HG03460 (cell line): ENCODE measurements around the gene SIPA1L3.

Experiments
- ATAC-seq: cut with Tn5 transposase; IDR thresholded peaks from one replicate; pipeline ENCODE4 v1.9.1; 2021; ENCODE audit not compliant: unreplicated experiment

Gene SIPA1L3

DNA sequence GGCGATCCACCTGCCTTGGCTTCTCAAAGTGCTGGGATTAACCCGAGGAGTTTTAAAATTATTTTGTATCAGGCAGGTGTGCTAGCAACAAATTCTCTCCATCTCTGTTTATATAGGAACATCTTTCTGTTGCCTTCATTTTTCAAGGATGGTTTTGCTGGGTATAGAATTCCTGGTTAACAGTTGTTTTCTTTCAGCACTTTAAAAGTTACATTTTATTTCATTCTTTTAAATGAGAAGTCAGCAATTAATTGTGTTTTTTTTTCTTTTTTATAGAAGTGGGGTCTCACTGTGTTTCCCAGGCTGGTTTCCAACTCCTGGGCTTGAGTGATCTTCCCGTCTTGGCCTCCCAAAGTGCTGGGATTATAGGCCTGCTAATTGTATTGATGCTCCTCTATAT is 273.1 kb downstream of the SIPA1L3 start:
- ATAC-seq, result no peak

DNA sequence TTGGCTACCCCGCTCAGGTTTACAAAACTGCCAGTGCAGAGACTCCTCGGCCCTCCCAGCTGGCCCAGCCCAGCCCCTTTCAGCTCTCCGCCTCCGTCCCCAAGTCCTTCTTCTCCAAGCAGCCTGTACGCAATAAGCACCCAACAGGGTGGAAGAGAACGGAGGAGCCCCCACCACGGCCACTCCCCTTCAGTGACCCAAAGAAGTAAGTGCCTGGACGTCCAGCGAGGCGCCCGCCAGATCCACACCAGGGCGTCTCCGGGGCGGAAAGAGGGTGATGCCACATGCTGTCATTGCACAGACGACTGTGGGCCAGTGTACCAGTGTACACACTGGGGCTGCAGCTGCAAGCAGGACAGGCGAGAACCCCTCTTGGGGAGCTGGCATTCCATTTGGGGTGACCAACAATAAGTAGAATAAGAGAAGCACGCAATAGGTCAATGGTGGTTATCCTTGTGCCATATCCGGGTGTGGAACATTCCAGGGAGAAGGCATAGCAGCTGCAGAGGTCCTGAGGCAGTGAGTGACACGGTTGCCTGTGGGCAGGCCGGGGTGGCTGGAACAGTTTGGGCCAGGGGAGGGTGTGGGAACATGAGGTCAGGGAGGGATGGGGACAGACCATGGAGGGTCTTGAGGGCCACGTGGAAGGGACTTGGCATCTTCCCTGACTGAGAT is 275.7 kb downstream of the SIPA1L3 start:
- ATAC-seq, result no peak

DNA sequence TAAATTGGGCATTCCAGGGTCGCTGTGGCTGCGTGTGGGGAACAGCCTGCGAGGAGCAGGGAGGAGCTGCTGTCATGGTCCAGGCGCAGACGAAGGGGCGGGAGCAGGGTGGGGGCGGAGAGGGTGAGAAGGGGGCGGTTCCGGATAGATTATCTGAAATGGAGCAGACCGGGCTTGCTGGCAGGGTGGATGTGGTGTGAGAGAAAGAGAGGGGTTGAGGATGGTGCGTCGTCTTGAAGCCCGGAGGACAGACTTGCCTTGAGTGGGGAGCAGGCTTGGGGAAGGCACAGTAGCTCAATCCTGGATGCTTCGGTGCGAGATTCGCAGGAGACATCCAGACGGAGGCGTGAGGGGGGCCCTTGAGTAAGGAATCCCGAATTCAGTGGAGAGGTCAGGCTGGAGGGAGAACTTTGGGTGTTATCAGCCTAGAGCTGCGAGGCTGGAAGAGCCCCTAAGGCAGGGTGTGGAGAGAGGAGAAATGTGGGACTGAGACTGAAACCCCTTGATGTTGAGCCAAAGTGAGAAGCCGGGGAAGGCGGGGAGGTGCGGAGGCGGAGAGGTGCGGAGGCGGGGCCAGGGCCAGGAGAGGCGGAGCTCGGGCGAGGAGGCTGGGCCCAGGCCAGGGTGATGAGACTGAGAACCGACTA is 276.4 kb downstream of the SIPA1L3 start:
- no peak for ATAC-seq

DNA sequence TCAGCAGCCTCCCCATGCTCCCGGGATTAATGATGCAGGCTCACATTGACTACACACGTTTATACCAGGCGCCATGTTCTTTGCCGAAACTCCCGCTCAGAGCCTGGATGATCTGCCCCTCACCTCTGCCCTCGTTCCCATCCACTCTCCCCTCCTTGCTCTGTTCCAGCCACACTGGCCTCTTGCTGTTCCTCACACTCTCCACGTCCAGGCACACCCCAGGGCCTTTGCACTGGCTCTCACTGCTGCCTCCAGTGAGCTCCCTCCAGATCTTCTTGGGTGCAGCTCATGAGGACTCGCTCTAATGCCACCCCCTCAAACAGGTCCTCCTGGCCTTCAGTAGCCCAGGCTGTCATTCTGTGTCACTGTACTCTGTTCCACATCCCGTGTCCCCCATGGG is 277.8 kb downstream of the SIPA1L3 start:
- ATAC-seq, result no peak

DNA sequence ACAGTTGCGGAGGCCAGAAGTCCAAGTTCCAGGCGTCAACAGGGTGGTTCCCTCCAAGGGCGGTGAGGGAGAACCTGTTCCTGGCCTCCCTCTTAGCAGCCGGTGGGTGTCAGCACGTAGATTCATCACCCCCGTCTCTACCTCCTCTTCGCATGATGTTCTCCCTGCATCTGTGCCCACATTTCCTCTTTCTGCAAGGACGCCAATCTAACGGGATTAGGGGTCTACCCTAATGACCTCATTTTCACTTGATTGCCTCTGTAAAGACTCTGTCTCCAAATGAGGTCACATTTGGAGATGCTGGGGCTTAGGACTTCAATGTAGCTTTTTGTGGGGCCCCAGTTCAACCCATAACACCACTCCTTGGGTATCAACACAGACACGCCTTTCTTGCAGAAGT is 278.6 kb downstream of the SIPA1L3 start:
- no peak for ATAC-seq

DNA sequence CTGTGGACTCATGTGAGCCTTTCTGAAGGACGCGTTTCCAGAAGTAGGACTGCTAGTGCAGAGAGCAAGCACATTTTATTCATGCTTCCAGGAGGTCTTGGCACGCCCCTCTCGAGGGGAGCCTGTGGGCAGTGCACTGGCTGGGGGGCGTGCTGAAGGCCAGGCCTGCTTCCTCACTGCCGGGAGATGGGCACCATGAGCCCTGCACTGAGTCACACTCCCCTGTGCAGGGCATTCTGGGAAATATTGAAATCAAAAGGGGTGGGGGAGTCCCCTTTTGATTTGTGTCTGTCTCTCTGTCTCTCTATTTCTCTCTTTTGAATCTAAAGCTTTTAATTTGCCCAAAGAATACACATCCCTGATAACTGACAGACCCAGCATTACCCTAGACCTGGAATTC is 283.1 kb downstream of the SIPA1L3 start:
- ATAC-seq, result no peak

DNA sequence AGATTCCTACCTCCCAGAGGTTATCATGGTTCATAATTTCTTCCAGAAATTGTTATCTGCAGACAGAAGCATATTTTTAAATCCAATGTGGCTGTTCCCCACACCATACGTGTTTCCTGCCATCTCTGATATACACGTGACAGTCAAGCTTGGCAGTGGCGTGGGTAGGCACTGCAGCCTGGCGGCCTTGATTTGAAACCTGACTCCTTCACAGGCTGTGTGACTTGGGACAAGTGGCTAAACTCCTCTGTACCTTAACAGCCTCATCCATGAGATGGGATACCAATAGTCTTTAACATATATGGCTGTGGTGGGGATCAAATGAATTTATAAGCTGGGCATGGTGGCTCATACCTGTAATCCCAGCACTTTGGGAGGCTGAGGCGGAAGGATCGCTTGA is 283.8 kb downstream of the SIPA1L3 start:
- ATAC-seq, result no peak

DNA sequence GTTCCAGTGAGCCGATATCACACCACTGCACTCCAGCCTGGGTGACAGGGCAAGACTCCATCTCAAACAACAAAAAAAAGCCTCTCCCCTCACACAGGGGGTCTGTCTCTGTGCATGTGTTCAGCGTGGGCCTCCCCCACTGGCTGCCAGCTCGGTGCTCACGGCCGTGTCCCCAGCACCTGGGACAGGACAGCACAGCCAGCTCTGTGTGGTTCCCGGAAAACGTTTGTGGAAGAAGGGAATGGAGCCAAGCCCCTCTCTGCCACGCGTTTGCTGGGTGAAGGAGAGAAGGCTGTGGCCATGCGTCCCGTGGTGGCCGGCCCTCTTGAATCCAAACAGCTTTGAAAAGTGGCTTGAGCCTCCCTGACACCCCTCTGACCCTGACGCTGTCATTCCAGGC is 284.7 kb downstream of the SIPA1L3 start:
- no peak for ATAC-seq

DNA sequence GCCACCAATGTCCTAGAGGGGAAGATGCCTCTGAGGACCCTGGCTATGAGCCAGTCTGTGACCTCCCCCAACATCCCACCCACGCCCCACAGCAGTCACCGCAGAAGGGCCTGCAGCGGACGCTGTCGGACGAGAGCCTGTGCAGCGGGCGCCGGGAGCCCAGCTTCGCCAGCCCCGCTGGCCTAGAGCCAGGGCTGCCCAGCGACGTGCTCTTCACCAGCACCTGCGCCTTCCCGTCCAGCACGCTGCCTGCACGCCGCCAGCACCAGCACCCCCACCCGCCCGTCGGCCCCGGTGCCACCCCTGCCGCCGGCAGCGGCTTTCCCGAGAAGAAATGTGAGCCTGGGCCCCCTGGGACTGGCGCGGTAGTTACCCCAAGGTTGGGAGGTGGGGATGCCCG is 286.4 kb downstream of the SIPA1L3 start:
- no peak for ATAC-seq

DNA sequence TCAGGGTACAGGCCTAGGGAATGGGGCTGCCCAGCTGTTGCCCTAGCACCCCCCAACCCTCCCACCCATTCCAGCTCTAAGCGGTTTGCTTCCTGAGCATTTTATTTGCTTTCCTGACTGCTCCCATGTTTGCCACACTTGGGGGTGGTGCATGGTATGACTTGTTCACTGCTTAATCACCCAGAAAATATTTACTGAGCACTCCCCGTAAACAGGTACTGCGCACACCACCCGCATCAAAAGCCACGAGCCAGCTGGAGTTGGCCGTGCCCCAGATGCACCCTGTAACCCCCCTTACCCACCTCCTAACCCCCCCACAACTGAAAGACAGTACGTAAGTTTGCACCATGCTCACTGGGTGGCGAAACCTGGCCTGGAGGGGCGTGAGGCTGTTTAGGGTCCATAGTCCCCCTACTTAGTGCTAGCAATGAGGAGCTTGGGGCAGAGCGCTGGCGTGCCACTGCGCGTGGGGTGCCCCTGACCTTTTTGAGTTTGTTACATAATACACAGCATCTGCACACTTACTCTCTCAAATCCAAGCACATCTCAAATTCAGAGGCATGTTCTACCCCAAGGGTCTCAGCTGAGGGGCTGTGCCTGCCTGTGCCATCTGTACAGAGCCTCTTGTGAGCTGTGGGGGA is 287.2 kb downstream of the SIPA1L3 start:
- no peak for ATAC-seq

DNA sequence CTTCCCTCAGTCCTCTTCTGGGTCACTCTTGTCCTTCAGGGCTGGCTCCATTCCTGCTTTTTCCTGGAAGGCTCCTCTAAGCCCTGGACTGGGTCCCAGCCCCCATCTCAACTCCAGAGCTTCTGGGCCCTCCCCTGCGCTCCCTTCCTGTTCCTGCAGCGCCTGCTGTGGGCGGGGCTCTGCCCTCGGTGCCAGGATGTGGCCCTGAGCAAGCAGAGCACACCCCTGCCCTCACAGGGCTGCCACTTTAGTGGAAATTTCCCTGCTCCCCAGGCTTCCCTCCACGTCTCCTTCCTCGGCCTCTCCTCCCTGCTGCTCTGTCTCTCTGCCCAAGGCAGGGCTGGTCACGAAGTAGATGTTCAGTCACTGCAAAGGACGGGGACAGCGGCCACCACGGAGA is 288.2 kb downstream of the SIPA1L3 start:
- ATAC-seq, result no peak

DNA sequence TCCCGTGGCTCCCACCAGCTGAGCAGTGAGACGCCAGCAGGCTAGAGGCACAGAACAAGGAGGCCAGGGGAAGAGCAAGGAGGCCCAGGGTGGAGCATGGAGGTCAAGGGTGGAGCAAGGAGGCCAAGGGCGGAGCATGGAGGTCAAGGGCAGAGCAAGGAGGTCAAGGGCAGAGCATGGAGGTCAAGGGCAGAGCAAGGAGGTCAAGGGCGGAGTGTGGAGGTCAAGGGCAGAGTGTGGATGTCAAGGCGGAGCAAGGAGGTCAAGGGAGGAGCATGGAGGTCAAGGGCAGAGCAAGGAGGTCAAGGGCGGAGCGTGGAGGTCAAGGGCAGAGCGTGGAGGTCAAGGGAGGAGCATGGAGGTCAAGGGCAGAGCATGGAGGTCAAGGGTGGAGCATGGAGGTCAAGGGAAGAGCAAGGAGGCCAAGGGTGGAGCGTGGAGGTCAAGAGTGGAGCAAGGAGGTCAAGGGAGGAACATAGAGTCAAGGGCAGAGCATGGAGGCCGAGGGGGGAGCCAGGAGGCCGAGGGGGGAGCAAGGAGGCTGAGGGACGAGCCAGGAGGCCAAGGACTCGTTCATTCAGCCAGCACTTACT is 289.3 kb downstream of the SIPA1L3 start:
- no peak for ATAC-seq

DNA sequence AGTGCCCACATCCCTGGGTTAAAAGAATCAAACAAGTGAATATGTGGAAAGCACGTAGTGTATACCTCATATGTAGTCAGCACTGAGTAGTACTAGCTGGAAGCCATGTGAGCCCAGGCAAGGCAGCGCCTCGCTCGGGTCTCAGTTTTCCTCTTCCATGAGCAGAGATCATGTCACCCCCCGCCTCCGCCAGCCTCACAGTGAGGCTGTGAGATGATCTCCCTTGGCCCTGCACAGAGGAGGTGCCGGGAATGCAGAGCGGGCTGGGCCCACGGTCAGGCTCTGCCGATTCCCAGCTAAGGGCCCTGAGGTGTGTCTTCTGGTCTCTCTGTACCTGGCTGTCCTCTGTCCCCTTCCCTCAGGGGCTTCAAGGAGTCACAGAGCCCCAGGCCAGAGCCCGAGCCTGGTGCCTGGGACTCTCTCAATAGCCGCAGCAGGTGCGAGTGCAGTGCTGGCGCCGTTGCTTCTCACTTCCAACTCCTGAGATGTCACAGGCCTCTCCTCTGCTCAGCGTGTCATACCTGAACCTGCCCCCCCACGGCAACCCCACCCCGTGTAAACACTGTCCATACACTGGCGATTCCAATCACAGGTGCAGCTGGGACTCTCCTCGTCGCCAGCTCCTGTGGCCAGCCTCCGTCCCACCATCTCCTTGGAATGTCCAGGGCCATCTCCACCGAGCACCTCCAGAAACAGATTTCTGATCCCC is 290.1 kb downstream of the SIPA1L3 start:
- ATAC-seq, result no peak

DNA sequence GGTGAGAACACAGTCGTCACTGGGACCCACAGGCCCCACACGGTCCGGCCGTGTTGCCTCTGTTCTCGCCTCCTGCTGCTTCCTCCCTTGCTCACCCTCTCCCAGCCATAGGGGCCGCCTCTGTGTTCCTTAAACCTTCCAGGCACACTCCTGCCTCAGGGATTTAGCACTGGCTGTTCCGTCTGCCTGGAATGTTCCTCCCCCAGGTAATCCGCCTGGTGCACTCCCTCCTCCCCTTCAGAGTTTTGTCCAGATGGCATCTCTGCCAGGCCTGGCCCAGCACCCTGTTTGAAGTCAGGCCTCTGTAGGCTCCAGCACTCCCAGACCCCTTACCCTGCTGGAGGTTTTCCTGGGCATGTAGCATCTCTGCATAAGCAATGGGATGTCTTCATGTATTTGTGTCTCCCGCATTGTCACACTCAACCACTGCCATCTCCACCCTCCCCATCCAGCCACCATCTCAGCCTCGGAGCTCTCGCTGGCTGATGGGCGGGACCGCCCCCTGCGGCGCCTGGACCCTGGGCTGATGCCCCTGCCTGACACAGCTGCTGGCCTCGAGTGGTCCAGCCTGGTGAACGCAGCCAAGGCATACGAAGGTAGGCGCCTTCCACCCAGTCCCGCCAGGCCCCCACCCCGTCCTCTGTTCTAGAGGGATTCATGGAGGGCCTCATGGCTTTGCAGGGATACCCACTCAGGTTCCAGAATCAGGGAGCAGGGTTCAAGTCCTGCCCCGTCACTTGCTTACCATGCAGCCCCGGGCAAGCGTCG is 291.1 kb downstream of the SIPA1L3 start:
- no peak for ATAC-seq

DNA sequence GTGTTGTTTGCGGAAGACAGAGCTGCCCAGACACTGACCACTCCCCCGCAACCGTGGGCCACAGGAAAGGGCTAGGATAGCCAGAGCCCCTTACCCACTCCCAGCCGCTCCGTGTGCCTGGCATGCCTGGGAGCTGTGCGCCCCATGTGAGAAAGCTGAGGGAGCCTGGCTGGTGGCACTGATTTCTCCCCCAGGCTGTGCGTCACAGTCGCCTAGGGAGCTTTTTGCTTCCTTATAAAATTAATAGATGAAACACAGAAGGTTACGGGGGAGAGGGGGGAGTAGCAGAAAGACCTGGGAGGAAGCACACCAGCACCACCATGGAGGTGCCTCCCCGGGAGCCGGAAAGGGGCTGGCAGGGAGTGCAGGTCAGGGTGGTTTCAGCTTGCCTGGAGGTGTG is 292.3 kb downstream of the SIPA1L3 start:
- ATAC-seq, result no peak

DNA sequence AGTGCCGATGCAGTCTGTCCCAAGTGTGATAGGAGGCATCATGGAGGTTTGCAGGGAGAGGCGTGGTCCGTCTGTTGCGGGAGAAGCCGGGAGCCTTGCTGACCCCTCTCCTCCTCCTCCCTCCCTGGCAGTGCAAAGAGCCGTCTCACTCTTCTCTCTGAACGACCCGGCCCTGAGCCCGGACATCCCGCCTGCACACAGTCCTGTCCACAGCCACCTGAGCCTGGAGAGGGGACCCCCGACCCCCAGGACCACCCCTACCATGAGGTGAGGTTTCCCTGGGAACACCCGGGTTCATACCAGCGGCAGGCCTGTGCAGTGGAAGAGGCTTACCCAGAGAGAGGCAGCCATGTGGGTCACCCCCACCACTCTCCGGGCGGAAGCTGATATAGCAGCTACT is 294.7 kb downstream of the SIPA1L3 start:
- ATAC-seq, result no peak

DNA sequence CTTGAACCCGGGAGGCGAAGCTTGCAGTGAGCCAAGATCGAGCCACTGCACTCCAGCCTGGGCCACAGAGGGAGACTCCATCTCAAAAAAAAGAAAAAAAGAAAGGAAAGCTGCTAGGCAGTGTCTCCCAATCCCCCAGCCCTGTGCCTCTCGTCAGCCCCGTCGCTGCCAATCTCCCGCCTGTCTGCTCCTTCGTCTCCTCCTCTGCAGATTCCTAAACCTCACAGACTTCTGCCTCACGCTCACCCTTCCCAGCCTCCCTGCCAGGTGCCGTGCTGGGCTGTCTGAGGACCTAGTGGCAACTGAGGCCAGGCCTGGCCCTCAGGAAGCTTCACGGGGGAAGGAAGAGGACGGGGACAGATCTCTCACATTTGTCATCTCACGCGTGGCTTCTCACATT is 295.5 kb downstream of the SIPA1L3 start:
- no peak for ATAC-seq

DNA sequence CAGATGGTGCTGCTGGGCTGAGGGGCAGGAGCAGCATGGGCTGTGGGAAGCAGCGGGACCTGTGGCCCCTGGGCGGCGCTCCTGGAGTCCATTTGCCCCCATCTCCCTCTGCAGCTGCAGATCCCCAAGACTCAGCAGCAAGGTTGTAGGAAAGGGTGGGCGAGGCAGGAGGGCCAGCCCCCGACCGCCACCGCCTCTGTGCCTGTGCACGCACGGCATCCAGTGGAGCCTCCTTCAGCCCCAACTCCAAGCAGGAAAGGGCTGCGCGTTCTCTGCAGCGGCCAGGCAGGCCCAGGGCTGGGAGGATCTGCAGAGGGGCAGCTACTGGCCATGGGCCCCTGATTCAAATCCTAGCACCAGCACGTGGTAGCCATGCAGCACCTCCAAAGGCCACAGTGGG is 296.2 kb downstream of the SIPA1L3 start:
- no peak for ATAC-seq

DNA sequence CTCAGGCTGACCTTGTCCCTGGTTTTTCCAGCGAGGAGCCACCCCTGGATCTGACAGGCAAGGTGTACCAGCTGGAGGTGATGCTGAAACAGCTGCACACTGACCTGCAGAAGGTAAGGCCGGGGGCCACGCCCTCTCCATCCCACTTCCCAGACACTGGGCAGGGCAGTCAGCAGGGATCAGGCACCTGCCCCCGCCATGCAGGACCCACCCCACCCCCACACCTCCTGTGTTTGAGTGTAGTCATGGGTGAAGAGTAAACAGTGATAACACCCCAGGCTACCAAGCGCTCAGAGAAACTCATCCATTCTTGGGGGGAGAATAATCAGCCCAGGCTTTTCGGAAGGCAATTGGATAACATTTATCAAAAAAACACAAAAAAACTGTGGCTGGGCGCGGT is 297.1 kb downstream of the SIPA1L3 start:
- no peak for ATAC-seq

DNA sequence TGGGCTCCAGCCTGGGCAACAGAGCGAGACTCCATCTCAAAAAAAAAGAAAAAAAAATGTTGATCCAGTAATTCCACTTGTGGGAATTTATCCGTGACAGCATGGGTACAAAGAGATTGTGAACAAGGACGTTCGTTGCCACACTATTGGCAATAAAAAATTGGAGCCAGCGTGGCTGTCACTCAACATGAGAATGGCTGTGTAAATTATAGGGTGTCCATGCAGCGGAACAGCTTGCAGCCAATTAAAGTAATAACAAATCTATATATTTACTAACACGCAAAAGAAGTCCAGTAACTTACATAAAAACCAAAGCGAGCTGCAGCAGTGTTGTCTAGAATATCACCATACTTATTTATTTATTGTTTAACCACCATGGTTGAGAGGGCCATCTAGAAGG is 297.7 kb downstream of the SIPA1L3 start:
- no peak for ATAC-seq
